GM12878 (cell line): ENCODE results near the gene DTNA. TPM values are rescaled to one million over a fixed set of nuclear protein-coding genes. Genes with fewer than 3 reads are reported as not detected.

Source experiments
- ATAC-seq: fragments of 200-7000 bp; cut with Tn5 transposase; 3 replicates; pipeline ENCODE4 v1.9.1; 2020; ENCODE audit warnings: mild to moderate bottlenecking, moderate library complexity
- BruUV-seq: library from RNA; stranded (reverse); fragments of 400-500 nt; replicated peaks from 2 replicates; lab custom pipeline; 2021; lab: Mats Ljungman, UMichigan
- CTCF ChIA-PET: fragments of 300-600 bp; sonication (Branson Sonifier 250); formaldehyde crosslinking; extraction: SDS; loops from one replicate; lab custom pipeline; 2021; ENCODE audit warnings: inconsistent platforms; lab: Yijun Ruan, JAX
- POLR2A ChIA-PET: fragments of 350-600 bp; formaldehyde crosslinking; extraction: SDS; loops from one replicate; lab custom pipeline; 2021; ENCODE audit warnings: inconsistent platforms; lab: Charles Lee
- RAD21 ChIA-PET: fragments of 300-600 bp; sonication (Branson Sonifier 250); formaldehyde crosslinking; loops from one replicate; lab custom pipeline; 2023; ENCODE audit warnings: antibody characterized with exemption; ENCODE audit not compliant: unreplicated experiment; lab: Charles Lee
- SMC1A ChIA-PET: fragments of 300-600 bp; sonication (Branson Sonifier 250); formaldehyde crosslinking; loops from one replicate; lab custom pipeline; 2023; ENCODE audit not compliant: unreplicated experiment, uncharacterized antibody; lab: Charles Lee
- DNase-seq: peaks from one replicate; pipeline ENCODE4 v3.0.0-alpha.2; 2011; ENCODE audit warnings: low read depth, low spot score
- FAIRE-seq: peaks from 3 replicates; lab custom pipeline; 2011; peaks lifted over from hg19 to GRCh38; lab: Jason Lieb, UNC
- H2AFZ ChIP-seq: 2 replicates; pipeline ENCODE4 v1.6.0; 2011; ENCODE audit warnings: low read depth, low read length, control low read depth; ENCODE audit not compliant: control insufficient read depth
- H3K27ac ChIP-seq: 2 replicates; pipeline ENCODE4 v1.5.1; 2011; ENCODE audit warnings: control low read depth; ENCODE audit not compliant: control insufficient read depth, insufficient read depth
- H3K27me3 ChIP-seq, 2 experiments: replicated peaks in 1 of 2; 2 replicates each; pipeline versions ENCODE4 v1.6.0 to v1.6.1; 2011; ENCODE audit warnings: low read length in 1 of 2; ENCODE audit not compliant: control insufficient read depth in 2 of 2, insufficient read depth in 2 of 2
- H3K36me3 ChIP-seq, 2 experiments: 2 replicates each; pipeline ENCODE4 v1.5.1; 2011; ENCODE audit warnings: low read length in 1 of 2; ENCODE audit not compliant: control insufficient read depth in 2 of 2, insufficient read depth in 2 of 2
- H3K4me1 ChIP-seq: 2 replicates; pipeline ENCODE4 v1.6.1; 2011; ENCODE audit warnings: mild to moderate bottlenecking, low read length, moderate library complexity, mixed read lengths; ENCODE audit not compliant: control insufficient read depth, insufficient read depth
- H3K4me2 ChIP-seq: 2 replicates; pipeline ENCODE4 v1.6.0; 2011; ENCODE audit warnings: control low read depth; ENCODE audit not compliant: control insufficient read depth, insufficient read depth
- H3K4me3 ChIP-seq: fragments of 200-600 bp; sonication (generic); 2 replicates; pipeline ENCODE4 v1.5.1; 2016
- H3K79me2 ChIP-seq: 2 replicates; pipeline ENCODE4 v1.6.0; 2011; ENCODE audit warnings: low read length; ENCODE audit not compliant: control insufficient read depth, insufficient read depth
- H3K9ac ChIP-seq: 2 replicates; pipeline ENCODE4 v1.8.0; 2011; ENCODE audit warnings: low read length, control low read depth, mixed read lengths; ENCODE audit not compliant: control insufficient read depth, insufficient read depth
- H3K9me3 ChIP-seq: replicated peaks from 3 replicates; pipeline ENCODE4 v1.5.1; 2011; ENCODE audit warnings: mild to moderate bottlenecking, low read length; ENCODE audit not compliant: control insufficient read depth, insufficient read depth
- H4K20me1 ChIP-seq: 2 replicates; pipeline ENCODE4 v1.6.0; 2011; ENCODE audit not compliant: control insufficient read depth, insufficient read depth
- FOS ChIP-seq: IDR thresholded peaks from 3 replicates; pipeline ENCODE4 v1.6.1; 2011; ENCODE audit warnings: borderline replicate concordance; ENCODE audit not compliant: insufficient read length; ENCODE audit errors: extremely low read depth
- MTA3 ChIP-seq: IDR thresholded peaks from 2 replicates; pipeline ENCODE4 v1.6.1; 2012; ENCODE audit warnings: low read length, inconsistent platforms, borderline replicate concordance
- ZSCAN29 ChIP-seq: fragments of 450-650 bp; IDR thresholded peaks from 2 replicates; pipeline ENCODE4 v1.6.1; 2017; ENCODE audit warnings: mild to moderate bottlenecking, moderate library complexity
- WGBS: methylation state at CpG from one replicate; pipeline ENCODE4 v1.1.6; 2016; ENCODE audit warnings: low lambda C conversion rate; ENCODE audit not compliant: insufficient replicate concordance, insufficient coverage; ENCODE audit errors: missing lambda C conversion rate; 5-methylcytosine and 5-hydroxymethylcytosine counted together
- in situ Hi-C: fragments of 300-500 bp; cut with MboI; formaldehyde crosslinking; loops from 9 replicates; pipeline ENCODE4 v1.14.3; 2018; ENCODE audit warnings: mixed read lengths
- intact Hi-C: fragments of 100-400 bp; cut with micrococcal nuclease; formaldehyde crosslinking; loops from one replicate; pipeline ENCODE4 v1.14.2; 2022; ENCODE audit not compliant: unreplicated experiment
- polyA plus RNA-seq, 11 experiments: library from polyadenylated mRNA; depleted of rRNA in 4 of 11; unstranded in 6 of 11; stranded (reverse) in 5 of 11; fragments of >200 nt; fragmentation: Nextera tagmentation in 4 of 11; fragmentation: Illumina TruSeq in 1 of 11; extraction: Ambion mirVana in 4 of 11; extraction: Trizol in 1 of 11; gene quantifications; 1 replicate in 1 of 11; 2 replicates in 10 of 11; pipeline versions ENCODE4 v1.2.1 to v1.2.3, GENCODE V29; 2011 to 2016; ENCODE audit warnings: inconsistent platforms in 2 of 11, missing spikeins in 2 of 11, low read depth in 1 of 11
- total RNA-seq, 4 experiments: library from RNA; depleted of rRNA in 3 of 4; stranded (reverse); fragments of >200 nt in 3 of 4; fragmentation: Illumina TruSeq in 1 of 4; extraction: Trizol in 1 of 4; gene quantifications; 2 replicates each; pipeline versions ENCODE4 v1.2.1 to v1.2.3, GENCODE V29; 2013 to 2021
- TF ChIP-seq, protein P1 (sequence below): fragments of 450-650 bp; IDR thresholded peaks from 2 replicates; pipeline ENCODE4 v1.6.1; 2017; ENCODE audit warnings: mild to moderate bottlenecking, moderate library complexity

Gene DTNA
- total and polyA plus RNA-seq, 10 of the 15 experiments (the other 5 are each of a cell fraction or from before 2014, with no cell fraction given) = 0.26 to 8.6 (median 0.53) TPM

DNA sequence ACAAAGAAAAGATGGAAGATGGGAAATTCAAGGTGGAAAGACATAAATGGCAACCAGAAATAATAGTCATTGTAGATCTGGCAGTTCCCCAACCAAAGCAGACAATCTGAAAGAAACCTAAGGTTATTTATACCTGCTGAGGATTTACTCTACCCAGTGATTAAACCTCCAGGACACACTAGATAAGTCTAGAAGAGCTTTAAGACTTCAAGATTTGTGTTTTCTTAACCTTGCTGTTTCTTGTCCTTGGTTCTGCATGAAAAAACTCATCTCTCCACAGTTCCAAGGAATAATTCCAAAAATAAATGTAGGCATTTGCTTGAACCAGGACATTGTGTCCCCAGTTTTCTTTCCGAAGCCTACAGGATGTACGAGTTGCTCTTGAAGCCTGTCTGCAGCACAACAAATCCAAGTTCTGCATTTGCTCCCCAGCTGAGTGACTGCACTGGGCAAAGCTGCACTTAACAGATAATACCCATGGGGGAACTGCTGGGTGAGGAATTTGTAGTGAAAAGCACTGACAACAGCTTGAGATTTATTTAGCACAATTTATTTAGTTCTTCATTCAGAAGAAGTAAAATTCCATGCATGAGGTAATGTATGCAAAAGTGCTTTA is 19.8 kb downstream of the DTNA start:
- intact Hi-C loops = loop anchor here (1.0 kb wide), 1 partner anchor 58 kb away; no protein-coding TSS in a partner anchor
- DNase-seq = no peak

More for the DNA sequence above, 19.8 kb downstream of the DTNA start:
- SMC1A ChIA-PET = interaction anchor here (0.8 to 1.7 kb wide), 6 partner anchors 11 to 58 kb away, joined by 3 to 6 read pairs (median 4); no protein-coding TSS in a partner anchor
- in situ Hi-C loops = no loop called here
- Histone ChIP-seq H3K27ac (no peak overlapping the region), H3K9ac (no peak overlapping the region), H3K4me3 (no peak overlapping the region)
- no peak for ATAC-seq
- RAD21 ChIA-PET = interaction anchor here (1.2 to 1.4 kb wide), 2 partner anchors 42 to 68 kb away, joined by 3 to 5 read pairs; no protein-coding TSS in a partner anchor
- POLR2A ChIA-PET = no interaction called here
- TF ChIP-seq, protein P1, sequence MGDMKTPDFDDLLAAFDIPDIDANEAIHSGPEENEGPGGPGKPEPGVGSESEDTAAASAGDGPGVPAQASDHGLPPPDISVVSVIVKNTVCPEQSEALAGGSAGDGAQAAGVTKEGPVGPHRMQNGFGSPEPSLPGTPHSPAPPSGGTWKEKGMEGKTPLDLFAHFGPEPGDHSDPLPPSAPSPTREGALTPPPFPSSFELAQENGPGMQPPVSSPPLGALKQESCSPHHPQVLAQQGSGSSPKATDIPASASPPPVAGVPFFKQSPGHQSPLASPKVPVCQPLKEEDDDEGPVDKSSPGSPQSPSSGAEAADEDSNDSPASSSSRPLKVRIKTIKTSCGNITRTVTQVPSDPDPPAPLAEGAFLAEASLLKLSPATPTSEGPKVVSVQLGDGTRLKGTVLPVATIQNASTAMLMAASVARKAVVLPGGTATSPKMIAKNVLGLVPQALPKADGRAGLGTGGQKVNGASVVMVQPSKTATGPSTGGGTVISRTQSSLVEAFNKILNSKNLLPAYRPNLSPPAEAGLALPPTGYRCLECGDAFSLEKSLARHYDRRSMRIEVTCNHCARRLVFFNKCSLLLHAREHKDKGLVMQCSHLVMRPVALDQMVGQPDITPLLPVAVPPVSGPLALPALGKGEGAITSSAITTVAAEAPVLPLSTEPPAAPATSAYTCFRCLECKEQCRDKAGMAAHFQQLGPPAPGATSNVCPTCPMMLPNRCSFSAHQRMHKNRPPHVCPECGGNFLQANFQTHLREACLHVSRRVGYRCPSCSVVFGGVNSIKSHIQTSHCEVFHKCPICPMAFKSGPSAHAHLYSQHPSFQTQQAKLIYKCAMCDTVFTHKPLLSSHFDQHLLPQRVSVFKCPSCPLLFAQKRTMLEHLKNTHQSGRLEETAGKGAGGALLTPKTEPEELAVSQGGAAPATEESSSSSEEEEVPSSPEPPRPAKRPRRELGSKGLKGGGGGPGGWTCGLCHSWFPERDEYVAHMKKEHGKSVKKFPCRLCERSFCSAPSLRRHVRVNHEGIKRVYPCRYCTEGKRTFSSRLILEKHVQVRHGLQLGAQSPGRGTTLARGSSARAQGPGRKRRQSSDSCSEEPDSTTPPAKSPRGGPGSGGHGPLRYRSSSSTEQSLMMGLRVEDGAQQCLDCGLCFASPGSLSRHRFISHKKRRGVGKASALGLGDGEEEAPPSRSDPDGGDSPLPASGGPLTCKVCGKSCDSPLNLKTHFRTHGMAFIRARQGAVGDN = no peak
- TF ChIP-seq FOS (no peak), MTA3 (no peak), ZSCAN29 (no peak)
- TF ChIP-seq, all 136 proteins: peak for 0
- H3K4me2 ChIP-seq = no peak overlapping the region
- H3K27me3 ChIP-seq = no peaks in the 10 kb centered on the region
- BruUV-seq = no TSS peak
- 0% methylated on average over 2 of the region's 2 CpGs for WGBS
- no peaks in the 10 kb centered on the region for H3K36me3 ChIP-seq
- no peak overlapping the region for H2AFZ ChIP-seq
- H3K79me2 ChIP-seq = no peaks in the 10 kb centered on the region
- H3K4me1 ChIP-seq = no peaks in the 10 kb centered on the region
- FAIRE-seq = no peak
- H3K9me3 ChIP-seq = no peaks in the 10 kb centered on the region
- CTCF ChIA-PET = interaction anchor here (0.7 to 2.3 kb wide), 8 partner anchors 9 to 66 kb away, joined by 3 to 13 read pairs (median 4); no protein-coding TSS in a partner anchor
- H4K20me1 ChIP-seq = no peaks in the 10 kb centered on the region
